H1 (cell line): ENCODE measurements around the gene CDC45. TPM values are rescaled to one million over a fixed set of nuclear protein-coding genes. Genes with fewer than 3 reads are reported as not detected.

Source experiments
- CTCF ChIA-PET: fragments of 300-600 bp; sonication (Branson Sonifier 250); formaldehyde crosslinking; loops from one replicate; lab custom pipeline; 2021; ENCODE audit not compliant: partially characterized antibody; lab: Charles Lee
- POLR2A ChIA-PET: fragments of 300-600 bp; sonication (Branson Sonifier 250); formaldehyde crosslinking; loops from one replicate; lab custom pipeline; 2021; ENCODE audit warnings: inconsistent platforms; ENCODE audit not compliant: partially characterized antibody; lab: Charles Lee
- DNase-seq, 2 experiments: peaks; one replicate each; pipeline versions ENCODE4 v3.0.0 to v3.0.0-alpha.2; 2010 to 2022; ENCODE audit warnings: low spot score in 2 of 2, low read depth in 1 of 2, mixed read lengths in 1 of 2
- FAIRE-seq: peaks from 2 replicates; lab custom pipeline; 2011; peaks lifted over from hg19 to GRCh38; lab: Jason Lieb, UNC
- H2AFZ ChIP-seq: 2 replicates; pipeline ENCODE4 v1.8.1; 2012; ENCODE audit warnings: low read length, inconsistent platforms
- H2AK5ac ChIP-seq: 2 replicates; pipeline ENCODE4 v1.6.1; 2013; ENCODE audit warnings: low read depth, low read length
- H2BK120ac ChIP-seq: replicated peaks from 2 replicates; pipeline ENCODE3; 2013; ENCODE audit warnings: low read depth, low read length, inconsistent platforms
- H2BK12ac ChIP-seq: 2 replicates; pipeline ENCODE4 v1.6.1; 2013; ENCODE audit warnings: low read depth, low read length
- H2BK15ac ChIP-seq: 2 replicates; pipeline ENCODE4 v1.6.1; 2013; ENCODE audit warnings: low read length
- H2BK20ac ChIP-seq: 2 replicates; pipeline ENCODE4 v1.6.1; 2013; ENCODE audit warnings: low read length
- H2BK5ac ChIP-seq: 2 replicates; pipeline ENCODE4 v1.6.1; 2013; ENCODE audit warnings: low read depth, low read length
- H3K14ac ChIP-seq: 2 replicates; pipeline ENCODE4 v1.6.1; 2013; ENCODE audit warnings: inconsistent platforms; ENCODE audit not compliant: insufficient read length
- H3K18ac ChIP-seq: 2 replicates; pipeline ENCODE4 v1.6.1; 2013; ENCODE audit warnings: low read length; ENCODE audit errors: extremely low read depth
- H3K23ac ChIP-seq: 2 replicates; pipeline ENCODE4 v1.6.1; 2013; ENCODE audit warnings: inconsistent platforms; ENCODE audit not compliant: insufficient read length
- H3K23me2 ChIP-seq: 2 replicates; pipeline ENCODE4 v1.6.1; 2013; ENCODE audit warnings: low read depth, low read length
- H3K27ac ChIP-seq: 2 replicates; pipeline ENCODE4 v1.6.1; 2011; ENCODE audit warnings: low read depth, low read length, inconsistent platforms
- H3K27me3 ChIP-seq, 4 experiments: replicated peaks in 1 of 4; 1 replicate in 1 of 4; 2 replicates in 3 of 4; pipeline versions ENCODE4 v1.6.1 to v1.8.1; 2011 to 2013; ENCODE audit warnings: low read length in 3 of 4, mild to moderate bottlenecking in 3 of 4, inconsistent platforms in 2 of 4, mixed read lengths in 2 of 4, moderate library complexity in 1 of 4; ENCODE audit not compliant: control insufficient read depth in 3 of 4, insufficient read depth in 3 of 4; ENCODE audit errors: extremely low read depth in 1 of 4
- H3K36me3 ChIP-seq, 4 experiments: 2 replicates each; pipeline versions ENCODE4 v1.6.1 to v1.8.1; 2011 to 2013; ENCODE audit warnings: mild to moderate bottlenecking in 4 of 4, low read length in 3 of 4, moderate library complexity in 2 of 4, control low read depth in 1 of 4, inconsistent platforms in 1 of 4; ENCODE audit not compliant: insufficient read depth in 4 of 4, control insufficient read depth in 2 of 4
- H3K4ac ChIP-seq: replicated peaks from 2 replicates; pipeline ENCODE3; 2013; ENCODE audit warnings: low read length, low read depth, mixed read lengths, inconsistent platforms; ENCODE audit not compliant: insufficient read length
- H3K4me1 ChIP-seq, 4 experiments: replicated peaks in 1 of 4; 1 replicate in 1 of 4; 2 replicates in 3 of 4; pipeline versions ENCODE4 v1.6.1 to v1.8.1; 2011 to 2013; ENCODE audit warnings: low read length in 3 of 4, inconsistent platforms in 2 of 4, mixed read lengths in 1 of 4; ENCODE audit not compliant: insufficient read depth in 4 of 4, control insufficient read depth in 3 of 4
- H3K4me2 ChIP-seq, 2 experiments: 2 replicates each; pipeline versions ENCODE4 v1.6.1 to v1.8.1; 2011 to 2013; ENCODE audit warnings: low read depth in 2 of 2, low read length in 2 of 2, control low read depth in 1 of 2, inconsistent platforms in 1 of 2, mild to moderate bottlenecking in 1 of 2; ENCODE audit not compliant: insufficient read depth in 1 of 2
- H3K4me3 ChIP-seq, 4 experiments: fragments of 200-600, 300-600 bp in 1 of 4; sonication (generic), shearing (Covaris generic), sonication (Bioruptor Twin) in 1 of 4; 2 replicates each; pipeline versions ENCODE4 v1.5.1 to v1.8.1; 2011 to 2016; ENCODE audit warnings: low read length in 4 of 4, low read depth in 3 of 4, control low read depth in 2 of 4, inconsistent platforms in 2 of 4, mild to moderate bottlenecking in 2 of 4, mixed read lengths in 1 of 4, moderate library complexity in 1 of 4; ENCODE audit not compliant: insufficient read depth in 2 of 4; ENCODE audit errors: extremely low read depth in 1 of 4
- H3K56ac ChIP-seq: replicated peaks from 2 replicates; pipeline ENCODE3; 2013; ENCODE audit warnings: low read depth, mild to moderate bottlenecking, mixed read lengths, low read length, inconsistent platforms; ENCODE audit not compliant: insufficient read length
- H3K79me1 ChIP-seq: 2 replicates; pipeline ENCODE4 v1.6.1; 2013; ENCODE audit warnings: low read depth, low read length, control low read depth
- H3K79me2 ChIP-seq, 2 experiments: 2 replicates each; pipeline versions ENCODE4 v1.6.1 to v1.8.1; 2012 to 2013; ENCODE audit warnings: low read length in 2 of 2, mild to moderate bottlenecking in 2 of 2, inconsistent platforms in 1 of 2; ENCODE audit not compliant: insufficient read depth in 2 of 2, control insufficient read depth in 1 of 2
- H3K9ac ChIP-seq, 4 experiments: replicated peaks in 1 of 4; 1 replicate in 1 of 4; 2 replicates in 3 of 4; pipeline versions ENCODE4 v1.6.1 to v1.8.1; 2011 to 2013; ENCODE audit warnings: low read depth in 3 of 4, low read length in 3 of 4, control low read depth in 2 of 4, mild to moderate bottlenecking in 2 of 4, moderate library complexity in 2 of 4, inconsistent platforms in 1 of 4; ENCODE audit errors: extremely low read depth in 1 of 4
- H3K9me3 ChIP-seq, 2 experiments: 2 replicates each; pipeline versions ENCODE4 v1.6.1 to v1.8.1; 2012 to 2013; ENCODE audit warnings: mild to moderate bottlenecking in 2 of 2, moderate library complexity in 2 of 2, control low read depth in 1 of 2, inconsistent platforms in 1 of 2, low read depth in 1 of 2, low read length in 1 of 2, mixed read lengths in 1 of 2; ENCODE audit not compliant: insufficient read depth in 2 of 2
- H4K20me1 ChIP-seq, 2 experiments: replicated peaks in 1 of 2; 2 replicates each; pipeline versions ENCODE3 to v1.8.1; 2011 to 2013; ENCODE audit warnings: inconsistent platforms in 2 of 2, low read length in 2 of 2, mild to moderate bottlenecking in 1 of 2; ENCODE audit not compliant: insufficient read depth in 2 of 2, control insufficient read depth in 1 of 2
- H4K5ac ChIP-seq: 2 replicates; pipeline ENCODE4 v1.6.1; 2013; ENCODE audit warnings: low read length, low read depth, mixed read lengths, inconsistent platforms; ENCODE audit not compliant: insufficient read length
- H4K8ac ChIP-seq: 2 replicates; pipeline ENCODE4 v1.8.0; 2013; ENCODE audit warnings: mild to moderate bottlenecking, moderate library complexity, low read length, inconsistent platforms; ENCODE audit not compliant: insufficient read depth; ENCODE audit errors: extremely low read depth
- H4K91ac ChIP-seq: replicated peaks from 2 replicates; pipeline ENCODE3; 2013; ENCODE audit warnings: low read length, mixed read lengths, inconsistent platforms; ENCODE audit not compliant: insufficient read length
- BRCA1 ChIP-seq: IDR thresholded peaks from 2 replicates; pipeline ENCODE4 v1.6.1; 2012; ENCODE audit warnings: low read depth, low read length, improper control_type of control experiment
- E2F6 ChIP-seq: IDR thresholded peaks from 2 replicates; pipeline ENCODE4 v1.6.1; 2012; ENCODE audit warnings: inconsistent platforms
- GTF2F1 ChIP-seq: IDR thresholded peaks from 2 replicates; pipeline ENCODE4 v1.6.1; 2012; ENCODE audit warnings: low read depth, low read length, improper control_type of control experiment, borderline replicate concordance
- JUND ChIP-seq: IDR thresholded peaks from 2 replicates; pipeline ENCODE4 v1.6.1; 2011; ENCODE audit warnings: mild to moderate bottlenecking, improper control_type of control experiment, low read length
- PHF8 ChIP-seq: fragments of 200-600 bp; sonication (generic); conservative IDR thresholded peaks from 2 replicates; pipeline ENCODE4 v1.7.1; 2012; ENCODE audit warnings: low read depth, mild to moderate bottlenecking, inconsistent platforms, low read length, moderate library complexity
- RBBP5 ChIP-seq: IDR thresholded peaks from 2 replicates; pipeline ENCODE4 v1.7.1; 2012; ENCODE audit warnings: low read depth, mild to moderate bottlenecking, inconsistent platforms, low read length, moderate library complexity, borderline replicate concordance
- RXRA ChIP-seq: IDR thresholded peaks from 2 replicates; pipeline ENCODE4 v1.6.1; 2011; ENCODE audit warnings: low read depth, mild to moderate bottlenecking, low read length, moderate library complexity; ENCODE audit not compliant: insufficient read depth
- WGBS, 2 experiments: shearing (Covaris generic) in 1 of 2; methylation state at CpG; one replicate each; pipeline versions ENCODE4 v1.1.6 to v1.1.7; 2013 to 2015; ENCODE audit warnings: low lambda C conversion rate in 2 of 2, mixed read lengths in 2 of 2, inconsistent platforms in 1 of 2, low coverage in 1 of 2, missing lambda C conversion rate in 1 of 2; ENCODE audit not compliant: insufficient replicate concordance in 2 of 2, insufficient coverage in 1 of 2, insufficient read length in 1 of 2; ENCODE audit errors: extremely low coverage in 1 of 2, missing lambda C conversion rate in 1 of 2; 5-methylcytosine and 5-hydroxymethylcytosine counted together
- polyA plus RNA-seq, 7 experiments: library from polyadenylated mRNA; depleted of rRNA in 3 of 7; stranded (reverse) in 5 of 7; unstranded in 2 of 7; fragments of >200 nt in 5 of 7; fragments of 200-250 nt in 2 of 7; gene quantifications; 1 replicate in 5 of 7; 2 replicates in 1 of 7; 4 replicates in 1 of 7; pipeline versions ENCODE4 v1.2.1 to v1.2.3, GENCODE V29; 2011 to 2013; ENCODE audit warnings: missing spikeins in 2 of 7, mixed read lengths in 2 of 7
- total RNA-seq: library from RNA; stranded (reverse); fragmentation: NEBNext Ultra II Directional; extraction: Animal tissue kit (Norgen Biotek cat#: 25700); gene quantifications from 2 replicates; pipeline ENCODE4 v1.2.1, GENCODE V29; 2021

The CDC45 gene
- total and polyA plus RNA-seq, 2 of the 8 experiments (the other 6 are each of a cell fraction or from before 2014, with no cell fraction given), result 31.9 to 37.7 TPM

GRCh38 chr22:19494001-19494560 is 14.4 kb downstream of the CDC45 start:
- H3K36me3 ChIP-seq, result peaks cover 10 to 47% (median 25%) of the 10 kb centered on the region in 4 experiments
- H4K91ac ChIP-seq, result no peak overlapping the region
- no peak overlapping the region for H4K5ac ChIP-seq
- H3K79me2 ChIP-seq, result no peaks in the 10 kb centered on the region
- H4K8ac ChIP-seq, result no peak overlapping the region
- no peak overlapping the region for H3K9ac ChIP-seq
- whole genome bisulfite sequencing, 2 experiments, result 93% methylated on average over 8 of the region's 8 CpGs; no CpG with 5 or more reads in 1 of the 2 experiments
- H2AK5ac ChIP-seq, result no peak overlapping the region
- H3K23me2 ChIP-seq, result no peaks in the 10 kb centered on the region
- H4K20me1 ChIP-seq, result peaks cover 0 to 7% of the 10 kb centered on the region in 2 experiments
- H3K14ac ChIP-seq, result no peak overlapping the region
- POLR2A ChIA-PET, result interaction anchor here (1.4 to 1.5 kb wide), 2 partner anchors 8 to 14 kb away, joined by 4 to 5 read pairs; partner anchors contain the start of gene CDC45
- H3K4me3 ChIP-seq, result no peak overlapping the region
- H2BK5ac ChIP-seq, result no peak overlapping the region
- H2BK15ac ChIP-seq, result no peak overlapping the region
- H3K79me1 ChIP-seq, result no peaks in the 10 kb centered on the region; the same call in 1 of the 2 replicates
- H3K4me2 ChIP-seq, result no peak overlapping the region
- H3K4ac ChIP-seq, result no peak overlapping the region
- DNase-seq (no peak), FAIRE-seq (no peak)
- H3K4me1 ChIP-seq, result no peaks in the 10 kb centered on the region
- H3K56ac ChIP-seq, result no peak overlapping the region
- H3K27me3 ChIP-seq, result no peaks in the 10 kb centered on the region
- H3K18ac ChIP-seq, result no peak overlapping the region
- no peak overlapping the region for H2AFZ ChIP-seq
- no peak overlapping the region for H2BK12ac ChIP-seq
- no peak overlapping the region for H3K27ac ChIP-seq
- CTCF ChIA-PET, result interaction anchor here (0.9 to 1.8 kb wide), 5 partner anchors 9 to 151 kb away, joined by 3 to 6 read pairs (median 3); no protein-coding TSS in a partner anchor
- no peak overlapping the region for H2BK120ac ChIP-seq
- no peak overlapping the region for H2BK20ac ChIP-seq
- H3K9me3 ChIP-seq, result no peaks in the 10 kb centered on the region
- no peak overlapping the region for H3K23ac ChIP-seq
- no peak for TF ChIP-seq BRCA1
- TF ChIP-seq E2F6, result no peak
- no peak for TF ChIP-seq PHF8
- no peak for TF ChIP-seq JUND
- TF ChIP-seq RXRA, result no peak
- TF ChIP-seq GTF2F1, result no peak
- no peak for TF ChIP-seq RBBP5
